Measurements from ENCODE around the gene TCTN3.
A peak's percentile ranks its signal among the peaks of the same experiment; 100 is the strongest.
"Not testable (repeated sequence)": the region's sequence is repeated elsewhere in the genome, so short reads cannot be mapped to it uniquely, and the experiment has no call there.

TCTN3 gene

DNA sequence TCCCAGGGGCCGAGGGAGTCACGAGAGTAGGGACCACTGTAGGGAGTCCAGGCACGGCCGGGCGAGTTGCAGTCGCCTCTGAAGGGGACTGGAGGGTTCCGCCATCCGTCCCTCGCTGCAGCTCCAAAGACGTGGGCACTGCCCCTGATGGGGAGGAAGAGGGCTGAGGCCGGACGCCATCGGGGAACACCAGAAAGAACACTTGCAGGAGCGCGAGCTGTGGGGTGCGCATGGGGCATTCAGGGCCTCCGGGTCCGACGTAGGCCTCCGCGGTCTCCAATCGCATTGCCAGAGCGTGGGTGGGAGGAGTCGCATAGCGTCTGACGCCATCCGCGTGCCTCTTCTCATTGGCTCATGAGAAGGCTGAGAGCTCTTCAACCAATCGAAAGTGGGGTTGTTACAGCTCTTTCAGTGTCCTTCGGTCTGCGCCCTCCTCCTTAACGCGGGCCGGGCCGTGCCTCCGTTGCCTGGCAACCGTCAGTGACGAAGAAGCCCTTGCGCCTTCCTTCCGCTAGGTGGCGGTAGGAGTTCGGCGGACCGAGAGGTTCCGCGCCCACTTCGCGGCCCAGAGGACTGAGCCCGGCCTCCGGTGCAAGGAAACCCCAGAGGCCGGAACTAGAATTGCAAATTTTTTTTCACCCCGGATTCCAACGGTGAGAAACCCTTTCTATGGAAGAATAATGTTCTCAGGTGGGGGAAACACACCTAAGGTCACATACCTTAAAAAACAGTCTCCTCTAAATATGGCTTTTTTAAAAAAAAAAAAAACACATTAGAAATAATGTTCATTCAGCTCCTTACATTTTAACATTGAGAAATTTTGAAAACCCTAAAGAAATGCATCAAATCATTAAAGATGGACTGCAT is at the start of gene TCTN3:
TCTN3 (minus strand) TSS at position 260 of the 867 bp plus-strand sequence; CDS start at position 232, 28 bp downstream.
- peak; percentile 94 for DNase-seq

DNA sequence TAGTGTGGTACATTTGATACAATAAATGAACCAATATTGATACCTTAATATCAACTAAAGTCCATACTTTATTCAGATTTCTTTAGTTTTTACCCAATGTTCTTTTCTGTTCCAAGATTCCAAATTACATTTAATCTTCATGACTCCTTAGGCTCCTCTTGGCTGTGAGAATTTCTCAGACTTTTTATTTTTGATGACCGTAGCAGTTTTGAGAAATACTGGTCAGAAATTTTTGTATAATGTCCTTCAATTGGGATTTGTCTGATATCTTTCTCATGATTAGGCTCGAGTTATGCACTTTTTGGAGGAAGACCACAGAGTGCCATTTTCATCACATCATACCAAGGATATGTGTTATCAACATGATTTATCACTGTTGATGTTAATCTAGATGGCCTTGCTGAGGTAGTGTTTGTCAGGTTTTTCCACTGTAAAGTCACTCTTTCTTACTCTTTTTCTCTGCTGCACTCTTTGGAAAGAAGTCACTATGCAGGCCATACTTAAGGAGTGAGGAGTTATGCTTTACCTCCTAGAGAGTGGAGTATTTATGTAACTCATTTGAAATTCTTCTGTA is 49.3 kb upstream of the TCTN3 start:
- DNase-seq, result no peak

GRCh38 chr10:95742485-95742884 is 48.8 kb upstream of the TCTN3 start:
- DNase-seq, result no peak

DNA sequence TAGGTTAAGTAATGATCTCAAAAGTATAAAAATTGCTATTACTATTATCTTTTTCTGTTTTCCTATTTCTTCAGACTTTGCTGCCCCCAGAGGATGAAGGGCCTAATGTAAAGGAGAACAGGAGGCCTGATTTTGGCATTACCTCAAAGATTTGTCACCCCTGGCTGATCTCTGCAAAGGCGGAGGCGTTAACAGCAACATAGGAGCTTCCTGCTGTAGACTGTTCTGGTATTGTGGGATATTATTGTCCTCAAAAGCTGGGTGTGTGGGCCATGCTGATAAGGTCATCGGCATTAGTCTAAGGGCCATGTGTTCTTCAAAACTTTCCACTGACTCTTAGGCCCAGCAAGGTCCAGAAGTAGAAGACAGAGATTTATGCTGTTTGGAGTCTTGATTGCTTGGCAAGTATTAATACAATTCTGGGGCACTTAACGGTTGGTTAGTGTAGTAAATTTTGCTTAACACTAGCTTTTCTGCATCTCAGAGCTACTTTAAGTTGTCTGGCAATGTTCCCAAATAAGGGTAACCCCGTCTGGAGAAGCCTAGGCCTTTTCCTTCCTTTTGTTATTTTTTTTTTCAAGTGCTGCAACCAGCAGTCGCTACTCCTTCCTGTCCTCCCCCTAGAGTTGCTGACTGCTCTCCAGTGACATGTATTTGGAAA is 48.2 kb upstream of the TCTN3 start:
- no peak for DNase-seq

DNA sequence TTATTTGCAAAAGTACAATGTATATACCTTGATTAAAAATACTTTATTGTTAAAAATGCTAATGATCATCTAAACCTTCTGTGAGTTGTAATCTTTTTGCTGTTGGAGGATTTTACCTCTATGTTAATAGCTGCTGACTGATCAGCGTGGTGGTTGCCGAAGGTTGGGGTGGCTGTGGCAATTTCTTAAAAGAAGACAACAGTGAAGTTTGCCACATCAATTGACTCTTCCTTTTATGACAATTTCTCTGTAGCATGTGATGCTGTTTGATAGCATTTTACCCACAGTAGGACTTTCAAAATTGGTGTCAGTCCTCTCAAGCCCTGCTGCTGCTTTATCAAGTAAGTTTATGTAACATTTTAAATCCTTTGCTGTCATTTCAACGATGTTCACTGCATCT is 45.3 kb upstream of the TCTN3 start:
- DNase-seq, result no peak

- DNase-seq, result not testable (repeated sequence)
Observed at GRCh38 chr10:95732907-95733306, 39.2 kb upstream of the TCTN3 start.

- no peak for DNase-seq
Observed at GRCh38 chr10:95730233-95730632, 36.5 kb upstream of the TCTN3 start.

- DNase-seq, result no peak
Observed at GRCh38 chr10:95729323-95730055, 35.8 kb upstream of the TCTN3 start.

- DNase-seq, result no peak
Observed at GRCh38 chr10:95728526-95728925, 34.8 kb upstream of the TCTN3 start.

GRCh38 chr10:95722496-95722895 is 28.8 kb upstream of the TCTN3 start:
- not testable (repeated sequence) for DNase-seq

GRCh38 chr10:95720745-95721144 is 27.0 kb upstream of the TCTN3 start:
- not testable (repeated sequence) for DNase-seq

- no peak for DNase-seq
Observed at GRCh38 chr10:95716866-95717265, 23.1 kb upstream of the TCTN3 start.

GRCh38 chr10:95716466-95716865 is 22.7 kb upstream of the TCTN3 start:
- DNase-seq, result no peak

- DNase-seq, result no peak
Observed at GRCh38 chr10:95711492-95711891, 17.8 kb upstream of the TCTN3 start.

DNA sequence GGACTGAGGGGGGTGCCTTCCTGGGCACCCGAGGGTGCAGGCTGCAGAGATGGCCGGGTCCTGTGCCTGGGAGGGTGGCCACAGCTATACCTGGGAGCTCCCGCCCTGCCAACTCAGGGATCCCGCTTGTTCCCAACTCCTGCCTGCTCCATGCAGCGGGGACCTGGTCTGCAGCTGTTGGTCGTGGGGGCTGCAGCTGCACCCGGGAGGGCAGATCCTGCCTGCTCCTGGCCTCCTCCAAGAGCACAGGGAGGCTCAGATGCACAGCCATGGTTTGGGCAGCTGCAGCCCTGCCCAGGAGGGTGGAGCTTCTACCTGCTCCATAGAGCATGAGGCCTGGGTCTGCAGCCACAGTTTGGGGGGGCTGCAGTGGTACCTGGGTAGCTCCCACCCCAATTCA is 13.3 kb upstream of the TCTN3 start:
- no peak for DNase-seq

DNA sequence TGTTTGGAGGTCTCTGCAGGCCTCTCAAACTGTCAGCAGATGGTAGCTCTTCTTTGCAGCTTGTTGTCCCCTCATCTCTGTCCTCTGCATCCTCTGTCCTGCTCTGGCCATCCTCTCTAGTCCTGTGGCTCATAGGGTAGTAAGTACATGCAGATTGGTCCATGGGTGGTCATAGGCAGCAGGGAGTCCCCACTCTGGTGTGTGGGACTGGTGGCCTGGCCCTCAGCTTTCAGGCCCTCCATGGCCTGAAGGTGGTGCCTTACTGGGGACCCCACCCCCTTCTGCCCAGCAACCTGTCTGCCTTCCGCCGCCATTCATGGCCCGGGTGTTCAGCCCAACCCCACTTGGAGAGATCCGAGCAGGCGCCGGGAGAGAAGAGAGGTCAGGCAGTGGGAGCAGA is 12.8 kb upstream of the TCTN3 start:
- DNase-seq, result no peak

- DNase-seq, result no peak
Observed at GRCh38 chr10:95698415-95698814, 4.7 kb upstream of the TCTN3 start.

DNA sequence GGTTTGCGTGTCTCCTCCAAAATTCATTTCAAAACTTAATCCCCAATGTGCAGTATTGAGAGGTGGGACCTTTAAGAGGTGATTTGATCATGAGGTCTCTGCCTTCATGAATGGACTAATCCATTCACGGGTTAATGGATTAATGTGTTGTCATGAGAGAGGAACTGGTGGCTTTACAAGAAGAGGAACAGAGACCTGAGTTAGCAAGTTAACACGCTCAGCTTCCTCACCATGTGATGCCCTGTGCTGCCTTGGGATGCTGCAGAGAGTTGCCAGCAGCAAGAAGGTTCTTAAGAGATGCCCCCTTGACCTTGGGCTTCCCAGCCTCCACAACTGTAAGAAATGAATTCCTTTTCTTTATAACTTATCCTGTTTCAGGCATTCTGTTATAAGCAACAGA is 3.7 kb upstream of the TCTN3 start:
- no peak for DNase-seq

GRCh38 chr10:95694665-95695064 is 938 bp upstream of the TCTN3 start:
- no peak for DNase-seq

- no peak for DNase-seq
Observed at GRCh38 chr10:95693071-95693667, 558 bp downstream of the TCTN3 start.

DNA sequence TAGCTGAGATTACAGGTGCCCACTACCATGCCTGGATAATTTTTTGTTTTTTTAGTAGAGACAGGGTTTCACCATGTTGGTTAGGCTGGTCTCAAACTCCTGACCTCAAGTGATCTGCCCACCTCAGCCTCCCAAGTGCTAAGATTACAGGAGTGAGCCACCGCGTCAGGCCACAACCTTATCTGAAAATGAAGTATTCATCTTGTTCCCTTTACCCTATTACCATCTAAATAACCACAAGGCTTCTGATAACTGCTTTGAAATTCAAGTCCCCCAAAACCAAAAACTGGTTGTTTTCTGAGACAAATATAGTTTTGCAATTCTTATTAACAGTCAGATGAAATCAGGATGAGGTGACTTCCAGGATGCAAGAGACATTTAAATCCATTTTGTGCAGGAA is 2.4 kb downstream of the TCTN3 start:
- DNase-seq, result no peak

GRCh38 chr10:95688648-95689047 is 5.1 kb downstream of the TCTN3 start:
- no peak for DNase-seq

GRCh38 chr10:95683966-95684365 is 9.8 kb downstream of the TCTN3 start:
- DNase-seq, result no peak

All from activated T-cell treated with anti-CD3 and anti-CD28 coated beads, Interleukin-2, amount 50 U/mL, for 1 hour (primary cell).